NB4 (cell line): ENCODE measurements around the gene CYB561D1.
A peak's percentile ranks its signal among the peaks of the same experiment; 100 is the strongest.

Source experiments
- MAX ChIP-seq: IDR thresholded peaks from 2 replicates; pipeline ENCODE4 v1.6.1; 2011; ENCODE audit warnings: low read depth, low read length
- MYC ChIP-seq: IDR thresholded peaks from 2 replicates; pipeline ENCODE4 v1.6.1; 2011; ENCODE audit warnings: low read depth, low read length
- POLR2A ChIP-seq: IDR thresholded peaks from 2 replicates; pipeline ENCODE4 v1.6.1; 2011; ENCODE audit warnings: mild to moderate bottlenecking; ENCODE audit not compliant: insufficient read length; ENCODE audit errors: extremely low read depth
- TF ChIP-seq, protein P1 (sequence below): IDR thresholded peaks from one replicate; pipeline ENCODE4 v1.5.1; 2012; ENCODE audit warnings: low read depth, low read length

GRCh38 chr1:109532365-109533136 is 38.7 kb downstream of the CYB561D1 start:
- TF ChIP-seq, protein P1, sequence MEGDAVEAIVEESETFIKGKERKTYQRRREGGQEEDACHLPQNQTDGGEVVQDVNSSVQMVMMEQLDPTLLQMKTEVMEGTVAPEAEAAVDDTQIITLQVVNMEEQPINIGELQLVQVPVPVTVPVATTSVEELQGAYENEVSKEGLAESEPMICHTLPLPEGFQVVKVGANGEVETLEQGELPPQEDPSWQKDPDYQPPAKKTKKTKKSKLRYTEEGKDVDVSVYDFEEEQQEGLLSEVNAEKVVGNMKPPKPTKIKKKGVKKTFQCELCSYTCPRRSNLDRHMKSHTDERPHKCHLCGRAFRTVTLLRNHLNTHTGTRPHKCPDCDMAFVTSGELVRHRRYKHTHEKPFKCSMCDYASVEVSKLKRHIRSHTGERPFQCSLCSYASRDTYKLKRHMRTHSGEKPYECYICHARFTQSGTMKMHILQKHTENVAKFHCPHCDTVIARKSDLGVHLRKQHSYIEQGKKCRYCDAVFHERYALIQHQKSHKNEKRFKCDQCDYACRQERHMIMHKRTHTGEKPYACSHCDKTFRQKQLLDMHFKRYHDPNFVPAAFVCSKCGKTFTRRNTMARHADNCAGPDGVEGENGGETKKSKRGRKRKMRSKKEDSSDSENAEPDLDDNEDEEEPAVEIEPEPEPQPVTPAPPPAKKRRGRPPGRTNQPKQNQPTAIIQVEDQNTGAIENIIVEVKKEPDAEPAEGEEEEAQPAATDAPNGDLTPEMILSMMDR = peak; percentile 91
- TF ChIP-seq MAX (peak; percentile 44; the same call in 1 of the 2 replicates), POLR2A (no peak), MYC (no peak; the same call in 1 of the 2 replicates)
